Neural crest cell (in vitro differentiated cells): ENCODE data around the gene SLC5A8. TPM values are rescaled to one million over a fixed set of nuclear protein-coding genes. Genes with fewer than 3 reads are reported as not detected.

Experiments
- DNase-seq: peaks from one replicate; pipeline ENCODE4 v3.0.0; 2021; ENCODE audit warnings: low read depth, mixed read lengths, low spot score
- H3K27ac Mint-ChIP-seq: one replicate; pipeline ENCODE4 v1.8.0; 2021; ENCODE audit warnings: mild to moderate bottlenecking, mixed read lengths; ENCODE audit not compliant: unreplicated experiment
- H3K27me3 Mint-ChIP-seq: 2 replicates; pipeline ENCODE4 v1.8.0; 2021; ENCODE audit warnings: low read depth, mild to moderate bottlenecking, mixed read lengths
- H3K36me3 Mint-ChIP-seq: 2 replicates; pipeline ENCODE4 v1.8.0; 2021; ENCODE audit warnings: low read depth, mild to moderate bottlenecking, mixed read lengths
- H3K4me1 Mint-ChIP-seq: 2 replicates; pipeline ENCODE4 v1.8.0; 2021; ENCODE audit warnings: mixed read lengths
- H3K4me3 Mint-ChIP-seq: one replicate; pipeline ENCODE4 v1.8.0; 2021; ENCODE audit warnings: mild to moderate bottlenecking, mixed read lengths
- H3K9me3 Mint-ChIP-seq: 2 replicates; pipeline ENCODE4 v1.8.0; 2021; ENCODE audit warnings: mixed read lengths
- CTCF ChIP-seq: fragments of 200-600 bp; sonication (generic); conservative IDR thresholded peaks from 2 replicates; pipeline ENCODE4 v1.5.0; 2021; ENCODE audit warnings: antibody characterized with exemption, mild to moderate bottlenecking
- long read RNA-seq: library from polyadenylated mRNA; unstranded; transcript quantifications from one replicate; pipeline ENCODE4 v2.0.0, GENCODE V29; 2020
- total RNA-seq: library from RNA; stranded (reverse); gene quantifications from 2 replicates; pipeline ENCODE4 v1.2.1, GENCODE V29; 2021

Gene SLC5A8
- not detected in 2 replicates for total RNA-seq
- long read RNA-seq: 0 reads

DNA sequence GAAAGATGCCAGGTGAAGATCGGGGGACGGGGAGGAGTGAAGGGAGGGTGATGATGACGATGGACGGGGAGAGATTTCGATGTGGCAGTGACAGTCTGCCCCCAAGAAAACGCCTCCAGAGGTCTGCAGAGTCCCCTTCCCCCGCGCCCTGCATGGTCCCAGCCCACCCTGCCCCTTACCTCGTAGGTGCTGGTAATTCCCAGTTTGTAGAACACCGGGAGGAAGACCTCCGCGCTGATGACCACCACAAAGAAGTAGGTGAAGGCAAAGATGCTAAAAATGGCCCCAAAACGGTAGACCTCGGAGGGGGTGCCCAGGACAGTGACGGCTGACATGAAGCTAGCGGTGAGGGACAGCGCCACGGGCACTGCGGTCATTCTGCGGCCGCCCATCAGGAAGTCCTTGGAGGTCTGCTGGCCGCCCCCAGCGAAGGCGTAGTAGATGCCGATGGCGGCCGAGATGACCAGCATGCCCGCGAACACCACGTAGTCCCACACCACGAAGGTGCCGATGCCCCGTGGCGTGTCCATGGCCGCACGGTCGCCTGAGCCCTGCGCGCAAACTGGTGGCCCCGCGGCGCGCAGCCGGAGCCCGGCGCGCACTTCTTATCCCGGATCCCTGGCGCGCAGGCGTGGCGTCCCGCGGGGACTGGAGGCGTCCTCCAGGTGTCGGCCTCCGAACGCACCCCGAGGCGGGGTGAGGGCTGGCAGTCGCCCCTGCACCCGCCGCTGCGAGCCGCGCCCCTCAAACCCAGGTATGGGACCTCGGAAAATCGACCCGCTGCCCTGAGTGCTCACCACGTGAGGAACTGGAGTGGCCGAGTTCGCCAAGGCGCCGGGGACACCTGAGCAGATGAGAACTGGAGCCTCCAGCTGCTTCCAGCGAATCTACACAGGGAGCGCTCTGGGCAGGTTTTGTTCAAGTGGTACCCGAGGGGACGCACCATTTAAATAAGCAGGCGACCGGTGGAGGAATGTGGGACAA is at the start of gene SLC5A8:
TSS of gene SLC5A8 (minus strand) at position 920 of the 984 bp plus-strand sequence. CDS start at position 530, 390 bp downstream.
- H3K4me1 Mint-ChIP-seq: peaks cover 6% of the 10 kb centered on the region
- peaks cover 74% of the 10 kb centered on the region for H3K27me3 Mint-ChIP-seq
- no peak within 1 kb of the TSS for H3K27ac Mint-ChIP-seq
- no peak for DNase-seq
- H3K36me3 Mint-ChIP-seq: peaks cover 3% of the 10 kb centered on the region
- peaks cover 5% of the 10 kb centered on the region for H3K9me3 Mint-ChIP-seq
- H3K4me3 Mint-ChIP-seq: no peak within 1 kb of the TSS
- no peak for TF ChIP-seq CTCF

DNA sequence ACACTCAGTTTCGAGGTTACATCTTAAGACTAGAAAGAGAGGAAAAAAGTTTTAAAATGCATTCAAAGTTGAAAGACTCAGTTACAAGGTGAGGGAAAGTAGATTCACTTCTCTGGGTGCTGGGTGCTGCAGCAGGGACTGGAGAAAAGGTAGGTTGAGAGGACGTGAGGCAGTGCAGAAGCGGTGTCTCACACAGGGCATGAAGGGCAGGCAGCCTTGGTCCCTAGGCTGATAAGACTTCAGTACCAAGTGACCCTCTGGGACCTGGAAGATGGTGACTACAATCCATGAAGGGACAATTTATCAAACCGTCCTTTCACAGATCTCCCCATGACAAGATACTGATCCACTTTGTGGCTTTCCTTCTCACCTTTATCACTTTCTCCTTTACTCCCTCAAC is 47.3 kb upstream of the SLC5A8 start:
- no peak overlapping the region for H3K4me3 Mint-ChIP-seq
- TF ChIP-seq CTCF: no peak
- no peaks in the 10 kb centered on the region for H3K36me3 Mint-ChIP-seq
- DNase-seq: no peak
- no peak overlapping the region for H3K27ac Mint-ChIP-seq
- H3K9me3 Mint-ChIP-seq: no peaks in the 10 kb centered on the region
- H3K4me1 Mint-ChIP-seq: no peaks in the 10 kb centered on the region
- no peaks in the 10 kb centered on the region for H3K27me3 Mint-ChIP-seq

DNA sequence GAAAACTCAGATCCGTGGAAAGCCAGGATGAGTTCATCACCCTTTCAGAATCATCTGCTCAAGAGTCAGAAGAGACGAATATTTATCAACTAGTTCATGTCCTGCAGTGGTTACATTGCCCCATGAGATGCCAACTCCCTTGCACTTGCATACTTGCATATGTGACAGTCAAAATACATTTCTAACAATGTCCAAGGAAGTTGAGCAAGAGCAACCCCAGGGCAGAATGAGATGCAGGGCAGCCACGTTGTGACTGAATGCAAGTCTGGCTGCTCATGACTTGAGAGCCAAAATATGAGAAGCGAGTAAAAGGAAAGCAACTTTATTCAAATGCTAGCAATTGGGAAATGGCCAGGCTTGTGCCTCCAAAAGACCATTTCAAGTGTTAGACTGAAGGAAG is 46.2 kb upstream of the SLC5A8 start:
- Mint-ChIP-seq H3K4me1 (no peaks in the 10 kb centered on the region), H3K36me3 (no peaks in the 10 kb centered on the region), H3K4me3 (no peak overlapping the region), H3K9me3 (no peaks in the 10 kb centered on the region), H3K27ac (no peak overlapping the region), H3K27me3 (no peaks in the 10 kb centered on the region)
- no peak for DNase-seq
- no peak for TF ChIP-seq CTCF

DNA sequence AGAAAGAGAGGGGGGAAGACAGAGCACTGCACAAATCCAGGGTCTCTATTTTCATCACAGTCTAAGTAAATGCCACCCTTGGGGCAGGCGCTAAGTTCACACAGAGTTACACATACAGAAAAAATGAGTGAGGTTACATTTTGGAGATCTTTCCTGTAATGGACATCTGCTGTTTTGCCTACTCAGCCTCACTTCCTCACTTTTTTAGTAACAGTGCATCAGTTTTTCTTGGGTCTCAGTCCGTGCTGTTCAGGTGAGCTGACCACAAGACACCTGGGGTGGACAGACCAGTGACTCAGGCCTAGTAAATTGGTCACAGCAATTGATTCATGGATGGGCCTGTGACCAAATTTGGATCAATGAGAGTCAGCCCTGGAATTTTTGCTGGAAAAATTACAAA is 33.6 kb upstream of the SLC5A8 start:
- no peaks in the 10 kb centered on the region for H3K4me1 Mint-ChIP-seq
- no peaks in the 10 kb centered on the region for H3K9me3 Mint-ChIP-seq
- TF ChIP-seq CTCF: no peak
- H3K4me3 Mint-ChIP-seq: no peak overlapping the region
- no peak overlapping the region for H3K27ac Mint-ChIP-seq
- no peaks in the 10 kb centered on the region for H3K27me3 Mint-ChIP-seq
- DNase-seq: no peak
- no peaks in the 10 kb centered on the region for H3K36me3 Mint-ChIP-seq

DNA sequence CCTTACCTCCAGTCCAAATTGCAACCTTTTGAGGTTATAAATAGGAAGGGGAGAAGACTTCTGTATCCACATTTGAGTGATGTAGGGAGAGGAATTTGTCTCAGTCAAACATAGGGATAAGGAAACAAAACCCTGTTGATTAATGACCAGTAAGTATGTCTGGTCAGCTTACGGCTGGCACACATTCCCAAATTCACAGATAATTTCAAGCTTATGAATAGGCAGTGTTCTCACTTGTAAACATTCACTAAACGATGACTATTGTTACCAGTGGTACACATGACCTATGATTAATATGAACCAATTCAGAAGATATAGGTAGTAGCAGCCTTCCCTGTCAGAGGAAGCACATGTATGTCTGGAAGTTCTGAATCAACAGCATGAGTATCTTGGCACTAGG is 33.0 kb upstream of the SLC5A8 start:
- Mint-ChIP-seq H3K4me1 (no peaks in the 10 kb centered on the region), H3K27me3 (no peaks in the 10 kb centered on the region), H3K27ac (no peak overlapping the region), H3K36me3 (no peaks in the 10 kb centered on the region), H3K4me3 (no peak overlapping the region), H3K9me3 (no peaks in the 10 kb centered on the region)
- TF ChIP-seq CTCF: no peak
- no peak for DNase-seq
